Measurements from ENCODE around the gene FAM120C. TPM values are rescaled to one million over a fixed set of nuclear protein-coding genes. Genes with fewer than 3 reads are reported as not detected.

FAM120C gene
- 22.4 and 26.6 TPM in 2 replicates for total RNA-seq (2013; cell fraction: nucleolus; rRNA removed)
- total RNA-seq (2014; rRNA removed), result 3.9 and 8.4 TPM in 2 replicates
- total RNA-seq (2014; rRNA removed; fragmentation: Illumina TruSeq; extraction: Trizol), result 2.9 and 3.2 TPM in 2 replicates
- total RNA-seq (2021), result 9.4 and 11.1 TPM in 2 replicates
- polyA plus RNA-seq (2011; ENCODE audit: low read depth), result 1.4 TPM
- 3.6 and 3.9 TPM in 2 replicates for polyA plus RNA-seq (2011; rRNA removed)
- polyA plus RNA-seq (2011; cell fraction: cytosol; rRNA removed), result 3.9 and 8.4 TPM in 2 replicates
- 11.9 and 18.4 TPM in 2 replicates for polyA plus RNA-seq (2011; cell fraction: nucleus; rRNA removed)
- 3.3 and 4.5 TPM in 2 replicates for polyA plus RNA-seq (2012)
- polyA plus RNA-seq (2014; fragmentation: Illumina TruSeq; extraction: Trizol), result 3.2 and 4.6 TPM in 2 replicates
- polyA plus RNA-seq (2014; fragmentation: Nextera tagmentation; extraction: Ambion mirVana), result 1 to 10 TPM; 1.3 to 1.4 TPM
- polyA plus RNA-seq (2014; rRNA removed), result 9.8 and 11.1 TPM in 2 replicates
- 1 to 10 TPM; 5.9 to 6.8 TPM for polyA plus RNA-seq (2016; fragmentation: Nextera tagmentation; extraction: Ambion mirVana)
- polyA minus RNA-seq (2011; rRNA and poly(A)+ RNA removed), result 3.9 and 4.0 TPM in 2 replicates
- 3.0 and 4.4 TPM in 2 replicates for polyA minus RNA-seq (2011; cell fraction: cytosol; rRNA and poly(A)+ RNA removed)
- polyA minus RNA-seq (2011; cell fraction: nucleus; rRNA and poly(A)+ RNA removed), result 15.8 and 33.6 TPM in 2 replicates
- percentile 50 among the genes with signal in this experiment for Bru-seq, nascent RNA
- BruChase-seq, experiment 1, labeled RNA remaining after a 6-hour chase, result percentile 47 among the genes with signal in this experiment
- BruChase-seq, experiment 2, labeled RNA remaining after a 2-hour chase, result percentile 52 among the genes with signal in this experiment
- long read RNA-seq, experiment 1, partial matches to known transcripts, result 0 of 1 reads
- long read RNA-seq, experiment 1, other reads (novel, unspliced or antisense), result 0 of 1 reads
- long read RNA-seq, experiment 2, partial matches to known transcripts, result 0 of 5 reads
- long read RNA-seq, experiment 2, other reads (novel, unspliced or antisense), result 4 of 5 reads

- Histone ChIP-seq H3K9me3 (replicated peaks; ENCODE audit: control insufficient read depth, insufficient read depth, low read length) (no peaks in the 10 kb centered on the region), H3K4me1 (ENCODE audit: control insufficient read depth, insufficient read depth, low read length) (no peaks in the 10 kb centered on the region), H3K79me2 (ENCODE audit: control insufficient read depth, insufficient read depth, low read length) (peaks cover 49% of the 10 kb centered on the region), H3K27me3 (replicated peaks in 1 of 2; ENCODE audit: control insufficient read depth in 2 of 2, insufficient read depth in 2 of 2, low read length in 1 of 2) (no peaks in the 10 kb centered on the region), H4K20me1 (ENCODE audit: control insufficient read depth, insufficient read depth) (no peaks in the 10 kb centered on the region), H3K9ac (ENCODE audit: control insufficient read depth, insufficient read depth, low read length) (peak within 1 kb of the TSS; percentile 74), H3K36me3 (ENCODE audit: control insufficient read depth in 2 of 2, insufficient read depth in 2 of 2, low read length in 1 of 2) (no peaks in the 10 kb centered on the region), H3K4me3 (peak within 1 kb of the TSS; percentile 60), H3K4me2 (ENCODE audit: control insufficient read depth, insufficient read depth) (peak within 1 kb of the TSS; percentile 49), H2AFZ (ENCODE audit: control insufficient read depth, low read depth, low read length) (peak within 1 kb of the TSS; percentile 77), H3K27ac (ENCODE audit: control insufficient read depth, insufficient read depth) (peak within 1 kb of the TSS; percentile 78)
- ChIA-PET SMC1A (ENCODE audit: uncharacterized antibody, unreplicated experiment) (interaction anchor here (0.6 to 1.0 kb wide), 2 partner anchors 10 to 145 kb away, joined by 3 read pairs; no protein-coding TSS in a partner anchor), RAD21 (ENCODE audit: unreplicated experiment) (interaction anchor here (0.7 to 1.4 kb wide), 3 partner anchors 139 to 347 kb away, joined by 3 to 4 read pairs (median 3); partner anchors contain the start of genes GNL3L, PHF8 and TSR2), POLR2A (interaction anchor here (0.5 to 1.4 kb wide), 3 partner anchors 9 to 378 kb away, joined by 4 to 7 read pairs (median 6); no protein-coding TSS in a partner anchor), CTCF (interaction anchor here (0.6 kb wide), 1 partner anchor 66 kb away, joined by 3 read pairs; no protein-coding TSS in a partner anchor)
- ATAC-seq (peak; percentile 72), FAIRE-seq (peak; percentile 23), DNase-seq (ENCODE audit: low read depth, low spot score) (peak; percentile 40)
- intact Hi-C loops (cut with micrococcal nuclease; ENCODE audit: unreplicated experiment) (loop anchor here (2.0 kb wide), 1 partner anchor 138 kb away; the partner anchor contains the start of gene PHF8), in situ Hi-C loops (cut with MboI) (no loop called here)
- BruUV-seq (replicated peaks), result no TSS peak
- 58% methylated on average over 31 of the region's 70 CpGs for WGBS (ENCODE audit: insufficient coverage, insufficient replicate concordance, low lambda C conversion rate, missing lambda C conversion rate)
- TF ChIP-seq NBN (IDR thresholded peaks at IDR 0.05) (no peak), MEF2A (IDR thresholded peaks at IDR 0.05; ENCODE audit: insufficient read depth, low read depth, low read length) (no peak), IKZF1 (conservative IDR thresholded peaks at IDR 0.05) (peak; percentile 39; the same call in 1 of the 2 replicates), HDGF (IDR thresholded peaks at IDR 0.05) (no peak), CREM (IDR thresholded peaks at IDR 0.05; ENCODE audit: low read depth) (no peak), BMI1 (IDR thresholded peaks at IDR 0.05; ENCODE audit: borderline replicate concordance) (no peak), USF1 (IDR thresholded peaks at IDR 0.05; ENCODE audit: borderline replicate concordance, extremely low read length, insufficient read depth, low read depth, low read length) (no peak), WRNIP1 (IDR thresholded peaks at IDR 0.05; ENCODE audit: borderline replicate concordance, low read depth, low read length) (no peak), REST (IDR thresholded peaks at IDR 0.05; ENCODE audit: low read depth, low read length) (no peak), ZZZ3 (IDR thresholded peaks at IDR 0.05; ENCODE audit: control insufficient read depth, insufficient read length, low read depth) (no peak), TAF1 (IDR thresholded peaks at IDR 0.05; ENCODE audit: borderline replicate concordance, low read depth, low read length) (peak; percentile 45; the same call in 1 of the 2 replicates), SUPT20H (IDR thresholded peaks at IDR 0.05; ENCODE audit: borderline replicate concordance, control insufficient read depth, low read depth, low read length) (no peak), LARP7 (IDR thresholded peaks at IDR 0.05) (peak; percentile 70), BCL11A (IDR thresholded peaks at IDR 0.05; ENCODE audit: low read depth, low read length) (no peak)
Measured at GRCh38 chrX:54182864-54183613, at the start of gene FAM120C. FAM120C (minus strand) TSS chrX:54183254; CDS start chrX:54183198, 56 bp downstream.

Measured in GM12878 (cell line).